GM06990 (cell line): ENCODE results near the gene COL4A1.

Experiments used
- DNase-seq: peaks from one replicate; pipeline ENCODE4 v3.0.0-alpha.2; 2011; ENCODE audit not compliant: insufficient read length; ENCODE audit errors: extremely low read depth
- H3K27me3 ChIP-seq: replicated peaks from 2 replicates; pipeline ENCODE4 v1.6.0; 2011; ENCODE audit warnings: low read length; ENCODE audit not compliant: control insufficient read depth, insufficient read depth
- H3K36me3 ChIP-seq: 2 replicates; pipeline ENCODE4 v1.5.1; 2011; ENCODE audit warnings: low read length; ENCODE audit not compliant: control insufficient read depth, insufficient read depth
- H3K4me3 ChIP-seq: replicated peaks from 2 replicates; pipeline ENCODE4 v1.5.1; 2011; ENCODE audit warnings: low read depth, mild to moderate bottlenecking, control low read depth, low read length
- CTCF ChIP-seq: IDR thresholded peaks from 2 replicates; pipeline ENCODE4 v1.5.1; 2011; ENCODE audit warnings: low read length, control low read depth, mild to moderate bottlenecking, inconsistent platforms; ENCODE audit not compliant: insufficient read depth, poor library complexity, severe bottlenecking

Gene COL4A1

GRCh38 chr13:110320645-110321044 lies 13.7 kb upstream of the COL4A1 start:
- H3K27me3 ChIP-seq: no peaks in the 10 kb centered on the region; the same call in 1 of the 2 replicates
- no peak overlapping the region for H3K4me3 ChIP-seq
- no peak for TF ChIP-seq CTCF
- DNase-seq: no peak
- H3K36me3 ChIP-seq: no peaks in the 10 kb centered on the region

GRCh38 chr13:110319774-110320509 lies 13.0 kb upstream of the COL4A1 start:
- Histone ChIP-seq H3K36me3 (no peaks in the 10 kb centered on the region), H3K27me3 (no peaks in the 10 kb centered on the region; the same call in 1 of the 2 replicates), H3K4me3 (no peak overlapping the region)
- no peak for DNase-seq
- no peak for TF ChIP-seq CTCF

- Histone ChIP-seq H3K36me3 (no peaks in the 10 kb centered on the region), H3K27me3 (no peaks in the 10 kb centered on the region; the same call in 1 of the 2 replicates), H3K4me3 (no peak overlapping the region)
- TF ChIP-seq CTCF: no peak
- DNase-seq: no peak
Observed at GRCh38 chr13:110319397-110319773, 12.4 kb upstream of the COL4A1 start.

- no peaks in the 10 kb centered on the region; the same call in 1 of the 2 replicates for H3K27me3 ChIP-seq
- H3K4me3 ChIP-seq: no peak overlapping the region
- no peaks in the 10 kb centered on the region for H3K36me3 ChIP-seq
- TF ChIP-seq CTCF: no peak
- DNase-seq: no peak
Observed at GRCh38 chr13:110318920-110319319, 12.0 kb upstream of the COL4A1 start.

GRCh38 chr13:110317496-110318195 lies 10.7 kb upstream of the COL4A1 start:
- H3K27me3 ChIP-seq: no peaks in the 10 kb centered on the region; the same call in 1 of the 2 replicates
- DNase-seq: no peak
- H3K36me3 ChIP-seq: no peaks in the 10 kb centered on the region
- TF ChIP-seq CTCF: no peak
- H3K4me3 ChIP-seq: no peak overlapping the region
